GM18951 (cell line): ENCODE measurements around the gene UGT1A9.

Experiments used
- POLR2A ChIP-seq: IDR thresholded peaks from 4 replicates; pipeline ENCODE4 v1.6.1; 2011; ENCODE audit warnings: mild to moderate bottlenecking; ENCODE audit not compliant: insufficient read length, insufficient read depth; ENCODE audit errors: extremely low read depth
- in situ Hi-C: fragments of 300-500 bp; cut with MboI; formaldehyde crosslinking; loops from one replicate; pipeline ENCODE4 v1.12.0; 2022; ENCODE audit warnings: low sequenced_read_pairs, mixed read lengths, inconsistent platforms; ENCODE audit not compliant: unreplicated experiment

The UGT1A9 gene

DNA sequence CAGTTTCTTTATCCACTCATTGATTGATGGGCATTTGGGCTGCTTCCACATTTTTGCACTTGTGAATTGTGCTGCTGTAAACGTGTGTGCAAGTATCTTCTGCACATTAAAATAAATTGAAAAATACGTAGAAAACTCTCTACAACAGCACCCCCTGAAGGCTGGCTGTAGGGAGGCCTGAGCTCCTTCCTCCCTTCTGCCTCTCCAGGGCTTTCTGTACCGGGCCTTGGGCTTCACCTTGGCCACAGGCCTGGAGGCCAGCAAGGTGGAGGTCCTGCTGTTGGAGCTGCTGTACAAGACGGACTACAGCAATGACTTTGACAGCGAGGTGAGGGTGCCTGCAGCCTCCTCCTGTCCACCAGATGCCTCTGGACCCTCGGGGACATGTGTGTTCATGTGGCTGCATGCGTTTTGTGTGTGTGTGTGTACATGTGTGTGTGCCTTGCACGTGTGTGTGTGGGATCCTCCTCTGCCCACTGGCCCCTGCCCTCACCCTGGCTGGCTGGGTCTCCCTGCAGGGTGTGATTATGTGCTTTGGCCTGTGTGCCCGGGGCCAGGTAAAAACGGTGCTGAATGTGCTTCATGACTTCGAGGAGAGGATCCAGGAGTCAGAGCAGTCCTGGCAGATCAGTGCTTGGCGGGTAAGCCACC lies 135.6 kb downstream of the UGT1A9 start:
- in situ Hi-C loops, result loop anchor here (10.0 kb wide), 1 partner anchor 343 kb away; no protein-coding TSS in a partner anchor
- no peak for TF ChIP-seq POLR2A

DNA sequence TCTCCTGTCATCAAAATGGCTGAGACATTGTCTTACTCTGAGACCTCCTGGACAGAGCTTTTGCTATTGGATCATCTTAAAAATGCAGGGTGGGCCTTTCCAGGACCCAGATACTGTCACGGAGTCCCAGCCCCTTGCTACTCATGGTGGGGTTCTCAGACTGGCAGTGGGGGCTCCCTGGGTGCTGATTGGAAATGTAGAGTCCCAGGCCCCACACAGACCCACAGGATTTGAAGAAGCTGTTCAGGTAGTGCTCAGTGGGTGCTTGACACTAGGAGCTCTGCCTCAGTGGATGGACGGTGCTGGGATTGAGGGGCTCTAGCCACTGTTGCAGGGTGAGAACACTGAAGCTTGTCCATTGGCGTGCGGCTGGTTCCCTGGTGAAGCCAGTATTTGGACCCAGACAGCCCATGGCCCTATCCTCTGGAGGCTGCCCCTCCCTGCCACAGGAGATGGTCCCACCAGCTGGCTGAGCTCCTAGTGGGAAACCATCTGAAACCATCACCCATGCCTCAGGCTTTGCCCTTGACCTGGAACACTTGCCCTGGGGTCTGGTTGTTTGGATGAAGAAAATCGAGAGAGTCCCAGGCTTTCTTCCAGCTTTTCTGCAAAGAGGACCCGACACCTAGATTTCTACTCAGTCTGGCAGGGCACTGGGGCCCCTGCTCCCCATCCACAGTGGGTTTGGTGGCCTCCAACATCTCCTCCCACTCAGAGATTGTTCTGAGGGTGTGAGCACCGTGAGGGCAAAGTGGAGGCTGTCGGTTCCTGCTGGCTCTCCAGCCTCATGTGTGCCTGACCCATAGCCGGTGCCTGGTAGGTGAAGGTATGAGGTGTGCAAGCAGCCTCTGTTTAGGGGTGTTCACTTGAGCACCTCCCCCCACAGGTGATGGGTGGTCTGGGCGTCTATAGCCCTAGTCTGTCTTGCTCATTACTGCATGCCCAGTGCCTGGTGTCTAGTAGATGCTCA lies 136.6 kb downstream of the UGT1A9 start:
- in situ Hi-C loops, result loop anchor here (10.0 kb wide), 1 partner anchor 343 kb away; no protein-coding TSS in a partner anchor
- no peak for TF ChIP-seq POLR2A

DNA sequence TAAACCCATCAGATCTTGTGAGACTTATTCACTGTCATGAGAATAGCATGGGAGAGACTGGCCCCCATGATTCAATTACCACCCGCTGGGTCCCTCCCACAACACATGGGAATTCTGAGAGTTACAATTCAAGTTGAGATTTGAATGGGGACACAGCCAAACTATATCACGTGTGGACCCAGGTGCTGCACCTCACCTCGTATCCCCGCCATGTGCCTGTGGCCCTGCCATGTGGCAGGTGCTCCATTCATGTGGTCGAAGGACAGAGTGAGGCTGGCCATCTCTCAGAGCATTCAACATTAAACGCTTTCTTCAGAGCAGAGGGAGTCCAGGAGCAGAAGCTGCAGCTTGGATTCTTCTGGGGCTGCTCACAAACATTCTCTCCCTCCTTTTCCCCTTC lies 138.7 kb downstream of the UGT1A9 start:
- TF ChIP-seq POLR2A, result no peak

DNA sequence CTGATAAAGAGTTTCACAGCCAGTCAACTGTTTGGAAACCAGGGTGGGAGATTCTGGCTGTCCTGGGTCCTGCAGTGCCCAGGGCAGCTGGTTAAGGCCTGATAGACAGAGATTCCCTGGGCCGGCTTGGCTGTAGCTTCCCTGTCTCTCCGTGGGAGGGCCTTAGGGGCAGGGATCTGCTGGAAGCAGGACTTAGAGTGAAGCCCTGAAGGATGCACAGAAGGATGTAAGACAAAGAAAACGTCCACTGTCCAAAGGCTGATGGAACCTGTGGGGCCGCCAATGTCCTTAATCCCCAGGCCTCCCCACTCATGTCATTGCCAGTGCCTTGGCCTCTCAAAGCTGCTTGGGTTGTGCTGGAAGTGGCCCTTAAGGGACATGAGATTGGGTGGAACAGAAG lies 139.4 kb downstream of the UGT1A9 start:
- in situ Hi-C loops, result no loop called here
- no peak for TF ChIP-seq POLR2A

More for the DNA sequence above, 138.7 kb downstream of the UGT1A9 start:
- in situ Hi-C loops, result no loop called here

DNA sequence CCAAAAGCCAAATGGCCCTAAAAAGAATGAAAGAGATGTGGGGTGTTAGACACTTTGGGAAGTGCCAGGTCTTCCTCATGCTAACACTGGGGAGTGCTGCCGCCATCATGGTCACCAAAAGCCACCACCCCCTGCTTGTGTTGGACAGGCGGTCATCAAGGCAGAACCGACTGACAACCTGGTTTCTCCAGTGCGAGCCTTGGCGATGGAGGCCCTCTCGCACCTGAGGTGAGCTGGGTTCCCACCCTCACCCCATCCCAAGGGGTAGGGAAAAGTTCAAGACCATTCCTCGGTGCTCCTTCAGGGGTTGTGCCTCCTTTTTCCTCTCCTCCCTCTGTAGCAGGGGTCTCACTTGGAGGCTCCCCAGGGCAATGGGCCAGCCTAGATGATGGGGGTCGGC lies 140.0 kb downstream of the UGT1A9 start:
- in situ Hi-C loops, result no loop called here
- TF ChIP-seq POLR2A, result no peak

DNA sequence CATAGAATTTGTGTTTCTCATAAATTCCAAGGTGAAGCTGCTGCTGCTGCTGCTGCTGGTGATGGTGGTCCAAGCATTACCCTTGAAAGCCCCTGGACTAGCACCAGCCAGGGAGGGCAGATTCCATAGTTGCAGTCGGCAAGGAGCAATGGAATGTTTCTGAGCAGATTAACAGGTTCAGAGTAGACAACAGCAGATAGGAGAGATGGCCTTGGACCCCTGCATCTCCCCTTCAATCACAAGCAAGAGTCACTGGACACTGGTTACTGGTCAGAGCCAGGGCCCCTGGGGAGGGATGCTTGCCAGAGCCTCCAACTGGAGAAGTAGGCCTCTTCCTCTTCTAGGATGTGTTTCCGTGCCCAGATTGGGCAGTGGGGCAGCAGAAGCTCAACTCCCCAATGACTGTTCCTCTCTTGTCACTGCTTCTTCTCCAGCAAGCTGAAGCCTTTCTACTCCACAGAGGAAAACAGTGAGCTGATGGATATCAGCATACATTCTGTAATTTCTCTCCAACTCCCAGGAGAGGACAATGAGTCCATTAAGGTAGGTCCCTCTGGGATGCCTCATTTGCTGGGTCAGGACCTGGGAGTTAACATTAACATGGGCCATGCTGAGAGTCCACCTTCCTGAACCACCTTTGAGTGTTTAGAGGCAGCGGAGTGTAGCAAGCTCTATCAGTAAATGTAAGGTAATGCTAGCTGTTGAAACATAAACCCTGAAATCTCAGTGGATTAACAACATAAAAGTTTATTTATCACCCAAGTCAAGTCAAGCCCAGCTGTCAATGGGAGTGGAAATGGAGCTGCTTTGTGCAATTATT lies 141.7 kb downstream of the UGT1A9 start:
- in situ Hi-C loops, result no loop called here
- TF ChIP-seq POLR2A, result no peak

DNA sequence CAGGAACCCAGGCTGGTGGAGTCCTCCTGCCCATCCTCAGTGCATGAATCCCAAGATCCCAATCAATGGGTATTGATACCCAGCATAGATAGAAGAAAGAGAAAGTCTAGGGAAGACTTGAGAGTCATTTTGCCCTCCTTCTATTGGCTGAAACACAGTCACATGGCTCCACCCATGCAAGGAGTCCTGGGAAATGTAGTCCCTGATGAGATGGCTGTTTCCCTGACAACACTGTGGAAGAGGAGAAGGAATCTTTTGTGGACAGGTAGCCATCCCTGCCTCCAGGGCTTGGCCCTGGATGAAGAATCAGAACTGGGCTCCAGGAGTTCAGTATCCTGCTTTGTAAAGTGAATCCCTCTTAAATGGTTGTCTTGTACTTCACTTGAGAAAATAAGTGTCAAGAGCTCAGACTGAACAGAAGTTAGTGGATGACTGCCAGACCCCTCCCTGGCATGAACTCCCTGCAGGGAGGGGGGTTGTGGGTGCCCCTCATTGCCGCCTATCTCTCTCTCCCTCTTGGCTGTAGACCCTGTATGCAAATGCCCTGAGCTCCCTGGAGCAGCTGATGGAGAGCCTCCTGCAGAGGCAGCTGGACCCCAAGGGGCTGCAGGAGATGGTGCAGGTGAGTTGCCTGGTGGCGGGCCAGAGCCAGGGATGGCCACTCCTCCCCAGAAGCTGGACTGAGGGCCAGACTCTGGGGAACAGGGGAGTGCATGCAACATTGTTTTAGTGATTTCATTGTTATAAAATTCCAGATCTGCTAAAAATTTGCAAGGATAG lies 142.5 kb downstream of the UGT1A9 start:
- TF ChIP-seq POLR2A, result no peak
- in situ Hi-C loops, result no loop called here

DNA sequence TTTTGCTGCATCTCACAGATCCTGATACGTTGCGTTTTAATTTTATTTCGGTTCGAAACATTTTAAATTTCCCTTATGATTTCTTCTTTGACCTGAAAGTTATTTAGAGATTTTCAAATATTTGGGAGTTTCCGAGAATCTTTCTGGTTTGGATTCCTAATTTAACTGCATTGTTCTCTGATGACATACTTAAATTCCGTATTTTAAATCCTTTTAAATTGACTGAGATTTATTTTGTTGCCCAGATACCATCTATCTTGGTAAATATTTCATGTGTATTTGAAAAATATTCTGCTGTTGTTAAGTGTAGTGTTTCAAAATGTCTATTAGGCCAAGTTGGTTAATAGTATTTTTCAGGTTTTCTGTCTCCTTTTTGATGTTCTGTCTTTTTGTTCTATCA lies 144.2 kb downstream of the UGT1A9 start:
- TF ChIP-seq POLR2A, result no peak
- in situ Hi-C loops, result no loop called here

DNA sequence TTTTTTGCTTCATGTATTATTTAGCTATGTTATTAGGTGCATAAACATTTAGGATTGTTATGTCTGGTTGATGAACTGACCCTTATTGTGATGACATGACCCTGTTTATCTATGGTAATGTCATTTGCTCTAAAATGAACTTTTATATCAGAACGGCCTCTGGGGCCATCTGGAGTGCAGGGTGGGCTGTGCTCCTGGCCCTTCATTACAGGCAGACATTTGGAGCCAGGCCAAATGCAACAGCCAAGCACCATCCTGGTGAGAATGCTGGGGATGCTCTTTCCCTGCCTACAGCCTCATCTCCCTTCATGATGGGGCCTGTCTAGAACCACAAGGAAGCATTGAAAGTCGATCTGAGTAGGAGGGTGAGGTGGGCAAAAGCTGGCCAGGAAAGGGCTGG lies 144.6 kb downstream of the UGT1A9 start:
- in situ Hi-C loops, result no loop called here
- no peak for TF ChIP-seq POLR2A

DNA sequence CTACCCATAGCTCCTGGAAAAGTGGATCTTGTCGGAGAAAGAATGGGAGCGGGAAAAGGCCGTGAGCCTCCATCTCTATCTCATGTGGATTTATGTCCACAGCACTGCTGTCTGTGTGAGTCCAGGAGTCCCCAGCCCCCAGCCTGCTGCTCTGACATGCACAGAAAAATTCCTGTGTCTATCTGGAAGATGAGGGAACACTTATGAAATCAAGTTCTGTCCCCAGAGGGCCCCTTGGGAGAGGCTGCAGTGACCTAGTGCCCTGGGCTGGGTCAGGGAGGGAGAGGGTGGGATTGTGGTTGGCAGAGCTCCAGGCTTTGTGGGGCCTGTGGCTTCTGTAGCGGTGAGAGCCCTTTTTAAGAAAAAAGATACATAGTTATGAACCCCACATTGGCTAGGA lies 145.1 kb downstream of the UGT1A9 start:
- TF ChIP-seq POLR2A, result no peak

DNA sequence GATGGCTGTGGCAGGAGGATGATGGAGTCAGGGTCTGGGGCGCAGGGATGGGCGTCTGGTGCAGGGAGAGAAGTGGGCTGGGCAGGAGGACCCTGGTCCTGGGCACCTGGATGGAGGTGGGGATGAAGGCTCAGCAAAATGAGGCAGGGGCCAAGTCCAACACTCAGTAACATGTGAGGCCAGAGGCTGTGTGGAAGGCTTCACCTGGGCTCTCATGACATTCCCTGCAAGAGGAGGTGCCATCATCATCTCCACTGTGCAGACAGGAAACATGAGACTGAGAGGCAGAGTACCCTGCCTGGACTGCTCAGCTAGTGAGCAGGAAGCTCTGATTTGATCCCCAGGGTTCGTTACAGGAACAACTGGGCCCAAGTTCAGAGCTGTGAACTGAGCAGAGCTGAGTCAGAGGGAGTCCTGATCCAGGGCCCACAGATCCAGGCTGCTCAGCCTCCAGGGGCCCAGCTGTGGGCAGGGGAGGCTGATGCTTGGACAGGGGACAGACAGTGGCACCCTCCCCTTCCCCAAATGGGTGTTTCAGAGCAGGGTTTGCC lies 145.7 kb downstream of the UGT1A9 start:
- no peak for TF ChIP-seq POLR2A
- in situ Hi-C loops, result no loop called here

More for the DNA sequence above, 145.1 kb downstream of the UGT1A9 start:
- in situ Hi-C loops, result no loop called here

DNA sequence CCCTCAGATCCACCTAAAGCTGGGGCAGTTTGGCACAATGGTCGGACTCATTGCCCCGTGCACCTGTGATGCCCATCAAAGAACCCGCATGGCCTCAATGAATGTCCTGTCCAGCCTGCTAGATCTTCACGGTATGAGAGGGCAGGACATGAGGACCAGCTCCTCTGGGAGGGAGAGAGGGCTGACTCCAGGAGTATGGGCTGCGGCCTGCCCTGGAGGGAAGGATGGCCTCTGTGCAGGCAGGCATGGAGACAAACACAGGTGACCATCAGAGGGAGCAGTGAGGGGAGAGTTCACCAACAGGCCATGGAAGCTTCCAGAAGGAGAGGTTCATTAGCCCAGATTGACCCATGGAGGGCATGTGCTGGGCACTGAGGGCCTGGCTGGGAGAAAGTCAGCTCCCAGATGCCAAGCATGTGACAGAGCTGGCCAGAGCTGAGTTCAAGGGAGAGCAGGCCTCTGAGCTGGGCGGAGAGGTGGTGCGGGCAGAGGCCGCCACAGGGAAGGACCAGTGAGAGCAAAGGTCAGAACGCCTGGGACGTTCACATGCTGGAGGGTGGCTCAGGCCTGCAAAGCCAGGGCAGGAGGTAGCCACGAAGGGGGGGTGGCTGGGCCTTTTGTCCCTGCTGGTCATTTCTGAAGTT lies 146.4 kb downstream of the UGT1A9 start:
- no peak for TF ChIP-seq POLR2A

More for the DNA sequence above, 146.4 kb downstream of the UGT1A9 start:
- in situ Hi-C loops, result no loop called here
